ENCODE results near the gene CRIM1.

The CRIM1 gene

GRCh38 chr2:36369163-36369562, 13.6 kb downstream of the CRIM1 start:
- Histone ChIP-seq H3K9me3 (no peaks in the 10 kb centered on the region), H3K4me1 (peaks cover 0 to 99% (median 89%) of the 10 kb centered on the region in 4 donors), H3K36me3 (no peaks in the 10 kb centered on the region), H3K27me3 (no peaks in the 10 kb centered on the region), H3K4me3 (no peak overlapping the region), H3K27ac (peak overlapping the region; percentile 65 to 92)
- intact Hi-C loops (cut with DNase I; ENCODE audit: low total_unique reads): loop anchor here (10.0 kb wide), 1 partner anchor 46 kb away; no protein-coding TSS in a partner anchor
- TF ChIP-seq CTCF (IDR thresholded peaks at IDR 0.05): no peak
- DNase-seq: no peak

- DNase-seq: no peak
- H3K9me3 ChIP-seq: no peaks in the 10 kb centered on the region
- TF ChIP-seq CTCF (IDR thresholded peaks at IDR 0.05): no peak
- H3K27ac ChIP-seq: peak overlapping the region; percentile 65 to 92
- no peaks in the 10 kb centered on the region for H3K27me3 ChIP-seq
- H3K4me3 ChIP-seq: no peak overlapping the region
- intact Hi-C loops (cut with DNase I; ENCODE audit: low total_unique reads): loop anchor here (10.0 kb wide), 2 partner anchors 45 to 65 kb away; no protein-coding TSS in a partner anchor
- peaks cover 0 to 100% (median 87%) of the 10 kb centered on the region in 4 donors for H3K4me1 ChIP-seq
- H3K36me3 ChIP-seq: no peaks in the 10 kb centered on the region
Observed at GRCh38 chr2:36369716-36370115, 14.1 kb downstream of the CRIM1 start.

GRCh38 chr2:36370281-36370680, 14.7 kb downstream of the CRIM1 start:
- Histone ChIP-seq H3K36me3 (no peaks in the 10 kb centered on the region), H3K4me3 (no peak overlapping the region), H3K27me3 (no peaks in the 10 kb centered on the region), H3K27ac (peak overlapping the region; percentile 65 to 92), H3K4me1 (peaks cover 0 to 100% (median 84%) of the 10 kb centered on the region in 4 donors), H3K9me3 (no peaks in the 10 kb centered on the region)
- DNase-seq: no peak
- intact Hi-C loops (cut with DNase I; ENCODE audit: low total_unique reads): loop anchor here (10.0 kb wide), 1 partner anchor 65 kb away; no protein-coding TSS in a partner anchor
- TF ChIP-seq CTCF (IDR thresholded peaks at IDR 0.05): no peak

- no peaks in the 10 kb centered on the region for H3K27me3 ChIP-seq
- no peak for DNase-seq
- peak overlapping the region in 1 of 2 donors; percentile 7 for H3K4me3 ChIP-seq
- peak overlapping the region; percentile 65 to 92 for H3K27ac ChIP-seq
- H3K9me3 ChIP-seq: no peaks in the 10 kb centered on the region
- no peaks in the 10 kb centered on the region for H3K36me3 ChIP-seq
- intact Hi-C loops (cut with DNase I; ENCODE audit: low total_unique reads): loop anchor here (10.0 kb wide), 1 partner anchor 64 kb away; no protein-coding TSS in a partner anchor
- no peak for TF ChIP-seq CTCF (IDR thresholded peaks at IDR 0.05)
- peaks cover 0 to 100% (median 84%) of the 10 kb centered on the region in 4 donors for H3K4me1 ChIP-seq
Observed at GRCh38 chr2:36371070-36371874, 15.7 kb downstream of the CRIM1 start.

- Histone ChIP-seq H3K4me3 (peak overlapping the region in 1 of 2 donors; percentile 7), H3K27ac (peak overlapping the region; percentile 65 to 92), H3K9me3 (no peaks in the 10 kb centered on the region), H3K4me1 (peaks cover 0 to 100% (median 86%) of the 10 kb centered on the region in 4 donors), H3K27me3 (no peaks in the 10 kb centered on the region), H3K36me3 (no peaks in the 10 kb centered on the region)
- no peak for TF ChIP-seq CTCF (IDR thresholded peaks at IDR 0.05)
- DNase-seq: no peak
- intact Hi-C loops (cut with DNase I; ENCODE audit: low total_unique reads): loop anchor here (10.0 kb wide), 1 partner anchor 63 kb away; no protein-coding TSS in a partner anchor
Observed at GRCh38 chr2:36371928-36372391, 16.4 kb downstream of the CRIM1 start.
